Measurements from ENCODE around the gene TDRD9.

Gene TDRD9

DNA sequence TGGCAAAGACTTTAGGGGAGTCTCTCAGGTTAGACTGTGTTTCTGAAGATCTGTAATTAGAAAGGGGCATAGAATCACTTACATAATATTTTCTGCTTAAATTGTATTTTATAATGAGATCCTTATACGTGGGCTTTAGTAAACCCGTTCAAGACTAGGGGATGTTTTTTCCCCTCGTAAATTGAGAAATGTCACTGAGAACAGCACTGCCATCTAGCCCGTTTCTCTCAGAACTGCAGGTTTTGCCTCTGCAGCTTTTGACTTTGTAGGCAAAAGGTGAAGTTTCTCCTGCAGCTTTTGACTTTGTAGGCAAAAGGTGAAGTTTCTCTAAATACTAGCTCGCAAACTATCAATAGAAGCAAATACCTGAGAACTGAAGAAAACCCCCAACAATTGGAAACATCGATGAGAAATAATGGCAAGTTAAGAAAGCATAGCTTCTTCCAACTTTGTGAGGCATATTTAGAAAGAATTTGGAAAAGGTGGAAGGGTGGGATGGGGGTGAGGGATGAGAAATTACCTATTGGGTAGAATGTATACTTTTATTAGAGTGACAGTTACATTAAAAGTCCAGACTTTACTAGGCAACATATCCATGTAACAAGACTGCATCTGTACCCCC, 147.4 kb downstream of the TDRD9 start:
- DNase-seq (ENCODE audit: low spot score): no peak

GRCh38 chr14:104076743-104077142, 148.5 kb downstream of the TDRD9 start:
- DNase-seq (ENCODE audit: low spot score): no peak

DNA sequence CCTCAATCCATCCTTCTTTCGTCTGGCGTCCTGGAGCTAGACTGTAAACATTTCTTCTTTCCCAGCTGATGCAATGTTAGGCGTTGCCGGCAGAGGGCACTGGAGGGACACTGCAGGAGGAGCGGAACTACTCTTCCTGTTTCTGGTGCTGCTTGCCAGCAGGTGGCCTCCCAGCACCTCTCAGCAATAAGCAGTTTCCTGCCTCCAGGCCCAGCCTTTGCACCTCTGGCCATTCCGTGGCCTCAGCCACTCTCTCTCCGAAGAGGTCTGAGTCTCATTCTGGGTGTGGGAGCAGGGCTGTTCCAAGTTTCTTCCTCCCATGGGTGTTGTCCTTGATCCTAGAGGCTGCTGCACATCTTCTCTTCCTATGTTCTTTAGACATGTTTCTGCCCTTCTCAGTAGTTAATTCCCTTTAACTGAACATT, 149.8 kb downstream of the TDRD9 start:
- peak; percentile 84 for DNase-seq (ENCODE audit: low spot score)

DNA sequence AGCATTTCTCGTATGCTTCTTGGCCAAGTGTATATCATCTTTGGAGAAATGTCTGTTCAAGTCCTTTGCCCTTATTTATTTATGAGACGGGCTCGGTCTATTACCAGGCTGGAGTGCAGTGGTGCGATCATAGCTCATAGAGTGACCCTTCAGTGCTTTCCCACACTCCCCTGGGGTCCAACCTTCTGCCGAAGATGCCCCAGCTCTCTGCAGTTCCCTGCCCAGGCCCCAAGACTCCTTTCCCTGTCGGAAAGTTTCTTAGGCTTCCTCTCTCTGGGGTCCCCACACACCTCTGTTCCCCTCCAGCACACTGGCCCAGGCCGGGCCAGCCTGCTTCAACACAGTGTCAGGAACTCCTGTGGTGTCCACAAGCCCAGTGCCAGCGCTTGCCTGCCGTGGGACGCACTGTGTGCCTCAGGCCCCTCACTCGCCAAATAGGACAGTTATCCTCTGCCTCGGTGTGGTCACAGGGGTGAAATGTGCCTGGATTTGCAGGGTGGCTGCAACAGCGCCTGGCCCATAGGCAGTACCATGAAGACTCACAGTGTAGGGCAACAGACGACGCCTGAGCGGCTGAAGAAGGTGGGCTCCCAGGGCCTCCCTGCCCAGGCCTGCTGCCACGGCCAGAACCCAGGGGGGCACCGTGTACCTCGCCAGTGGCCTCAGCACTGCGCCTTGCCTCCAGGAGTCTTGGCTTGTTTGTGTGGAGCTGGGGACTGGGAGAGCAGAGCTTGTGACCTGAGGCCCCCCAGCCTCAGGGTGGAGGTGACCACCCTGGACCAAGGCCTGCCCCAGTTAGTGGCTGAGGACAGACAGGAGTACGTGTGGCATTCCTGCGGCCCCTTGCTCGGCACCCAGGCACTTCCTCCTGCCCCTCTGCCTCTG, 152.4 kb downstream of the TDRD9 start:
- no peak for DNase-seq (ENCODE audit: low spot score)

DNA sequence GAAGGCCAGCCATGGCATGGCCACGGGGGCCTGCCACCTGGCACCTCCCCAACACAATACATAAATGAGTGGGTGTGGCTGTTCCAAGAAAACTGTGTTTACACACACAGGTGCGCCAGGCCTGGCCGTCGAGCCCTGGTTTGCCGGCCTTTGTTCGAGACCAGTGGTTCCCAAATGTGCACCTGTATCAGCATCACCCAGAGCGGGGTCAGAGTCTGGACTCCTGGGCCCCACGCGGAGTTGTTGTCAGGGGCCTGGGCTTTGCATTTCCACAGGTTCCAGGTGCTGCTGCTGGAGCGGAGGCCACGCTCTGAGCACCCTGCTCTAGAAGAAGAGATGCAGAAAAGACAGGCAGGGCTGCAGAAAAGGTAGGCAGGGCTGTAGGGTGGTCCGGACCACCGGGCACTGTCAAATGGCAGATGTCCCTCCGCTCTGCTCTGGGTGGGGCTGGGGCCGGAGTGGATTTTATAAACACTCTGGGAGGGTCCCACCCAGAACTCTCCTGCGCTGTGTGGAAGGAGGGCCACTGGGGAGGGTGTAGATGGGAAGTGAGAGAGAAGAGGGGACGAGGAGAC, 153.1 kb downstream of the TDRD9 start:
- DNase-seq (ENCODE audit: low spot score): no peak

DNA sequence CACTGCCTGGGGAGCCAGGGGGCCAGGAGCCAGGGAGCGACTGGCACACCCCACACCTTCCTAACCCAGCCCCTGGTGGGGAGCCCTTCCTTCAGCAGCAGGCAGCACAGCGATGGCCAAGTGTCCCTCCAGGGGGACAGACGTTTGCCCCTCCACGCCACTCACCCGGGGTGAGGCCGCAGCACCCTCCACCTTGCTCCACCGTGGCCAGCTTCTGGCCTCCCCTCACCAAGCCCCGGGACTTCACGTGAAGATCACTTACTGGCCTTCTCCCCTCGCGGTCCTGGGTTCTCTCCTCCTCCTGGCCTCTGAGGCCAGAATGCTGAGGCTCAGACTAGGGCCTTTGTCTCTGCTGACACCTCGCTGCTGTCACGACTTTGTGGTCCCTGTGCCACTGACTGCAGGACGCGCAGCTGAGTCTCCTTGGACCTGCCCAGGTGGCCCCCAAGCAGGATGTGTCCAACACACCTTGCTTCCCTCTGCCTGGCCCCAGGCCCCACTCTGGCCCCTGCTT, 153.8 kb downstream of the TDRD9 start:
- DNase-seq (ENCODE audit: low spot score): peak; percentile 61

DNA sequence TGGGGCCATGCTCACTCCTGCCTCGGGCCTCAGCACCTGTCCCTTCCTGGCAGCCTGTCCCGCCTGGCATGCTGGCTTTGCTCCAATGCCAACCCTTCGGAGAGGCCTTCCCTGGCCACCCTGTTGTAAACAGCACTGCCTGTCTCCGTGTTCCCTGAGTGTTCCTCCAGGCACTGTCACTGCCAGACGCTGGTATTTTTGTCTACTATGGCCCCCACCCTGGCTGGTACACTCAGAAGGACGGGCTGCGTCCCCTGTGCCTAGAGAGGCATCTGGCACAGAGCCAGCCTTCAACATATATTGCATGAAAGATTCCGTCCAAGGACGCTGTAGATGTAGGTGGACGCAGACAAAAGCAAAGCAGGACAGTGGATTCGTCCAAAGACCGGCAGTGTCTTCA, 154.6 kb downstream of the TDRD9 start:
- DNase-seq (ENCODE audit: low spot score): no peak

GRCh38 chr14:104084251-104085002, 156.2 kb downstream of the TDRD9 start:
- no peak for DNase-seq (ENCODE audit: low spot score)

DNA sequence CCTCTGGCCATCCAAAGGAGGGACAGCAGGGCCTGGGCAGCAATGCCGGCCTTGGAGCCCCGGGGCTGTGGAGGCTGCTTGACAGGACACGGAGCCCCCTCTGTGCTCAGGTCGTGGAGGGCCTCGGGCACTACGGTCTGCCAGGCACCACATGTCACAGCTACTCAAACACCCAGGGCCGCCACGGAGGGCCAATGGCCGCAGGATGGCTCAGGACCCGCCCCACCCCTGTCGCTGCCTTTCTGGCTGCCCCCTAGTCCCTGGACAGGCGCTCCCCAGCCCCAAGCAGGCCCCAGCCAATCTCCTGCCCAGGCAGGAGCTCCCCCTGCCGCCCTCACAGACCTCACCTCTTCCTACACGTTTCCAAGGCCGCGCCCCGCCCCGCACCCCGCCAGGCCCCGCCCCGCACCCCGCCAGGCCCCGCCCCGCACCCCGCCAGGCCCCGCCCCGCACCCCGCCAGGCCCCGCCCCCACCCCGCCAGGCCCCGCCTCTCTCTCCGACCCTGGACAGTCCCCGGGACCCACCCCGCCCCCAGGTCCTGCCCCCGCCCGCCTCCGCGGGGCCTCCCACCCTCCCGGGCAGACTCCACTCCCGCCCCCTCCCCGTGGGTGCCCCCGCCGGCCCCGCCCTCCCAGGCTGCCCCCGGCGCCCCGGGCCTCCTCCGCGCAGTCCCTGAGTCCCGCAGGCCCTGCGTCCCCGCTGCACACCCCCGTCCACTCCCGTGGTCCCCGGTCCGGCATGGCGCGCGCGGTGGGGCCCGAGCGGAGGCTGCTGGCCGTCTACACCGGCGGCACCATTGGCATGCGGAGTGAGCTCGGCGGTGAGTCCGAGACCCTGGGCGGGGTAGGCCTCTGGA, 157.0 kb downstream of the TDRD9 start, which contains the start of gene ASPG:
TSS of gene ASPG (plus strand) at position 669 of the 857 bp plus-strand sequence. CDS start at position 740, 71 bp downstream.
- DNase-seq (ENCODE audit: low spot score): peak; percentile 60

- DNase-seq (ENCODE audit: low spot score): no peak
Observed at GRCh38 chr14:104085889-104086201, 157.6 kb downstream of the TDRD9 start.

GRCh38 chr14:104086210-104086660, 158.0 kb downstream of the TDRD9 start:
- DNase-seq (ENCODE audit: low spot score): no peak

- peak; percentile 60 for DNase-seq (ENCODE audit: low spot score)
Observed at GRCh38 chr14:104086661-104087461, 158.6 kb downstream of the TDRD9 start.

DNA sequence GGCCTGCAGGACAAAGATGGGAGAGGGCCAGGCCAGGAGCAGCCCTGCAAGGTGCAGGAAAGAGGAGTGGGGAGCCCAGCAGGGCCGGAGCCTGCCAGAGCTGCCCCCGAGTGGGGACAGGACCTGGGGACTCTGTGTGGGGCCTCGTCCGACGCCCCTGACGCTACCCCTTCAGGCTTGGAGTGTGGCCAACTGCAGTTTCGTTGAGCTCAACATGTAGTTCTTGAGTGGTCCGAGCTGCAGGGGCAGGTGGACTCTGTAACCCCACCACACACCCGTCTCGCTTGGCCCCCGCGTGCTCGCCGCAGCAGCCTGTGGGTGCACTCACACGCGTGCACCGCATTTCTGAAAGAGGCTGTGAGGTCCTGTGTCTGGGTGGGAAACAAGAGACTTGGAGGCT, 159.2 kb downstream of the TDRD9 start:
- no peak for DNase-seq (ENCODE audit: low spot score)

DNA sequence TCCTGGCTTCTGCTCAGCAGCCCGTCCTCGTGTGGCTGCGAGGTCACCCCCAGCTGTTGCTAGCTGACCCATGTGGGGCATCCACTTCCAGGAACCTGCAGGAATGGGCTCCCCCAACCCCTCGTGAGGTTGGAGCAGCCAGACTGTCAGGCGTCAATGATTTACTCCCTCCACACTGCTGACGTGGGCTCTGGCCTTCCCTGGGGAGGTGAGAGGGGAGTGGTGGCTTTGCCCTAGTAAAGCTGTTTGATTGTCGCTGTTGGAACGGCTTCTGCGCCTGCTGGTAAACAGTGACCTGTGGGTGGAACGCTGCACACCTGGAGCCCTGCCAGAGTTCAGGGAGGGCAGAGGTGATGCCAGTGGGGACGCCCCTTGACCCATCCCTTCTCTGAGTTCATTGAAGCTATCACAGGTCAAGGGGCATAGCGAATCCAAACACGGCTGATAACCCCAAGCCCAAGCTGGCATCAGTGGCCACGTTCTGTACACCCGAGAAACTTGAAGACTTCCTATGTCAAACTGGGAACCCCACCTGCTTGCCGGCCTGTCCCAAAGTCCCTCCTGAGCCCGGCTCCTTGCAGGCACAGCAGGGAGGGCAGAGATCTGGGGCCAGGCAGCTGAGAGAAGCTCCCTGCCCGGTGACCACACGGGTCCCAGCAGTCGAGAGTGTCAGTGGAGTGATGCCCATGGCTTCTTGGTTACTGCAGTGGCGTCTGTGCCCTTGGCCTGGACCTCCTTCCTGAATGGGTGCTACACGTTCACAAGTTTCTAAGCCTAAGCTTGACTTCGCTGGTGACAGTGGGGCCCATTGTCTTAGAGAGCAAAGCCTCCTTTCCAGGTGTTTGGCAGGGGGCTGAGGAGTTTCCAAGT, 160.0 kb downstream of the TDRD9 start:
- no peak for DNase-seq (ENCODE audit: low spot score)

- DNase-seq (ENCODE audit: low spot score): no peak
Observed at GRCh38 chr14:104090071-104090748, 162.0 kb downstream of the TDRD9 start.

GRCh38 chr14:104091061-104091926, 163.0 kb downstream of the TDRD9 start:
- DNase-seq (ENCODE audit: low spot score): no peak

GRCh38 chr14:104091927-104092771, 163.9 kb downstream of the TDRD9 start:
- no peak for DNase-seq (ENCODE audit: low spot score)

Measured in left forelimb (tissue), 1 donor.